K562 (cell line): Measurements from ENCODE around the gene SLC4A5. TPM values are rescaled to one million over a fixed set of nuclear protein-coding genes. Genes with fewer than 3 reads are reported as not detected.

Source experiments
- JUND ChIP-seq, 2 experiments: IDR thresholded peaks; 2 replicates in 1 of 2; 3 replicates in 1 of 2; pipeline ENCODE4 v1.6.1; 2011; ENCODE audit warnings: borderline replicate concordance in 2 of 2, low read depth in 2 of 2, low read length in 2 of 2, improper control_type of control experiment in 1 of 2, missing biosample characterization in 1 of 2, missing genetic modification characterization in 1 of 2, missing genetic modification reagents in 1 of 2
- MCM2 ChIP-seq: fragments of 450-650 bp; IDR thresholded peaks from 2 replicates; pipeline ENCODE4 v1.6.1; 2017; ENCODE audit warnings: low read depth, mild to moderate bottlenecking
- NONO ChIP-seq, 2 experiments: fragments of 200-400 bp in 1 of 2; fragments of 450-650 bp in 1 of 2; formaldehyde crosslinking in 1 of 2; IDR thresholded peaks; 2 replicates each; pipeline ENCODE4 v1.6.1; 2017; ENCODE audit warnings: low read depth in 2 of 2, mild to moderate bottlenecking in 2 of 2, moderate library complexity in 2 of 2, low read length in 1 of 2
- SIRT6 ChIP-seq: IDR thresholded peaks from one replicate; pipeline ENCODE4 v1.6.1; 2012; ENCODE audit warnings: low read depth, mild to moderate bottlenecking, control low read depth, inconsistent platforms, low read length, moderate library complexity
- ZFX ChIP-seq: sonication (generic); formaldehyde crosslinking; IDR thresholded peaks from 2 replicates; pipeline ENCODE4 v1.8.0; 2022; ENCODE audit warnings: mild to moderate bottlenecking, missing genetic modification reagents, moderate library complexity
- polyA plus RNA-seq, 8 experiments: library from polyadenylated mRNA; depleted of rRNA in 4 of 8; stranded (reverse) in 5 of 8; unstranded in 3 of 8; fragments of >200 nt; fragmentation: Nextera tagmentation in 2 of 8; fragmentation: Illumina TruSeq in 1 of 8; extraction: Ambion mirVana in 2 of 8; extraction: Trizol in 1 of 8; gene quantifications; 2 replicates each; pipeline versions ENCODE4 v1.2.1 to v1.2.3, GENCODE V29; 2011 to 2014; ENCODE audit warnings: inconsistent platforms in 1 of 8, missing spikeins in 1 of 8
- total RNA-seq, 7 experiments: library from RNA; depleted of rRNA in 6 of 7; stranded (reverse); fragments of >200 nt in 6 of 7; fragmentation: Illumina TruSeq in 2 of 7; extraction: Trizol in 2 of 7; gene quantifications; 2 replicates each; pipeline versions ENCODE4 v1.2.1 to v1.2.3, GENCODE V29; 2011 to 2021; ENCODE audit warnings: low replicate concordance in 1 of 7
- TF ChIP-seq, protein P1 (sequence below): fragments of 450-650 bp; IDR thresholded peaks from 2 replicates; pipeline ENCODE4 v1.6.1; 2016; ENCODE audit warnings: low read depth

SLC4A5 gene
- total and polyA plus RNA-seq, 9 of the 15 experiments (the other 6 are each of a cell fraction or from before 2014, with no cell fraction given) = 0.03 to 0.77 (median 0.14) TPM; not detected in 1

DNA sequence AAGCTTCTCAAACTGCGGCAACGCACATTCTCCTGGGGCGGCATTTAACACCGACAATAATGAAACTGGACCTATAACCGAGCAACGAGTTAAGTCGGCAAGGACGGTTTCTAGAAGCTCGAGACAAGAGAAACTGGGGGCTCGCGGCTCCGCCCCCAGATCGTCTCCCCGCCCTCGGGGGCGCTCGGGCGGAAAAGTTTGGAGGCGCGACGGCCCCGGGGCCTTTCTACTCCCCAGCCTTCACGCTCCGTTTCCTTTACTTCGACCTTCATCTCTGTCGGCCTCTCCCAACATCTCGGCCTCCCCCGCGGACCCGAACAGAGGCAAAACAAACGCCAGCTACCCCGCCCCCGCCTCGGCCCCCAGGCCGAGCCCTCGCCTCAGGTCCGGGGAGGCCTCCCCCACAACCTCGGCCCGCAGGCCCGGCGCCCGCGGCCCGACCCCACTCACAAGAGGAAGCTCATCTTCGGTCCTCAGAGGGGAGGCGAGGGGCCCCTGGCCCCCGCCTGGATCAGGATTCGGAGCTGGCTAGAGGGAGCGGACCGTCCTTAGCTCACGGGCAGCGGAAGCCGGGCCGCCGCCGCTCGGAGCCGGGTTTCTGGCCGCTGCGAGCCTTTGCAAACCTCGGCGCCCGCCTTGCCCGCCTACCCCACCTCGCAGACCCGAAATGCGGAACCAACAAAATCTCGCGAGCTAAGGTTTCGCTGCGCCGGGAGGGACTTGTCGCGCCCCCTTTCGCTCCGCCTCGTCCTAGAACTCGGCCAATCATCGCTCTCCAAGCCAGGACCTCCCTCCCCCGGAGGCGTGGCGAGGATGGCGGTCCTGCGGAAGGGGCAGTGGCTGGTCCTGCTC, 164.8 kb downstream of the SLC4A5 start, which contains the start of gene MOB1A (continued):
- TF ChIP-seq, protein P1, sequence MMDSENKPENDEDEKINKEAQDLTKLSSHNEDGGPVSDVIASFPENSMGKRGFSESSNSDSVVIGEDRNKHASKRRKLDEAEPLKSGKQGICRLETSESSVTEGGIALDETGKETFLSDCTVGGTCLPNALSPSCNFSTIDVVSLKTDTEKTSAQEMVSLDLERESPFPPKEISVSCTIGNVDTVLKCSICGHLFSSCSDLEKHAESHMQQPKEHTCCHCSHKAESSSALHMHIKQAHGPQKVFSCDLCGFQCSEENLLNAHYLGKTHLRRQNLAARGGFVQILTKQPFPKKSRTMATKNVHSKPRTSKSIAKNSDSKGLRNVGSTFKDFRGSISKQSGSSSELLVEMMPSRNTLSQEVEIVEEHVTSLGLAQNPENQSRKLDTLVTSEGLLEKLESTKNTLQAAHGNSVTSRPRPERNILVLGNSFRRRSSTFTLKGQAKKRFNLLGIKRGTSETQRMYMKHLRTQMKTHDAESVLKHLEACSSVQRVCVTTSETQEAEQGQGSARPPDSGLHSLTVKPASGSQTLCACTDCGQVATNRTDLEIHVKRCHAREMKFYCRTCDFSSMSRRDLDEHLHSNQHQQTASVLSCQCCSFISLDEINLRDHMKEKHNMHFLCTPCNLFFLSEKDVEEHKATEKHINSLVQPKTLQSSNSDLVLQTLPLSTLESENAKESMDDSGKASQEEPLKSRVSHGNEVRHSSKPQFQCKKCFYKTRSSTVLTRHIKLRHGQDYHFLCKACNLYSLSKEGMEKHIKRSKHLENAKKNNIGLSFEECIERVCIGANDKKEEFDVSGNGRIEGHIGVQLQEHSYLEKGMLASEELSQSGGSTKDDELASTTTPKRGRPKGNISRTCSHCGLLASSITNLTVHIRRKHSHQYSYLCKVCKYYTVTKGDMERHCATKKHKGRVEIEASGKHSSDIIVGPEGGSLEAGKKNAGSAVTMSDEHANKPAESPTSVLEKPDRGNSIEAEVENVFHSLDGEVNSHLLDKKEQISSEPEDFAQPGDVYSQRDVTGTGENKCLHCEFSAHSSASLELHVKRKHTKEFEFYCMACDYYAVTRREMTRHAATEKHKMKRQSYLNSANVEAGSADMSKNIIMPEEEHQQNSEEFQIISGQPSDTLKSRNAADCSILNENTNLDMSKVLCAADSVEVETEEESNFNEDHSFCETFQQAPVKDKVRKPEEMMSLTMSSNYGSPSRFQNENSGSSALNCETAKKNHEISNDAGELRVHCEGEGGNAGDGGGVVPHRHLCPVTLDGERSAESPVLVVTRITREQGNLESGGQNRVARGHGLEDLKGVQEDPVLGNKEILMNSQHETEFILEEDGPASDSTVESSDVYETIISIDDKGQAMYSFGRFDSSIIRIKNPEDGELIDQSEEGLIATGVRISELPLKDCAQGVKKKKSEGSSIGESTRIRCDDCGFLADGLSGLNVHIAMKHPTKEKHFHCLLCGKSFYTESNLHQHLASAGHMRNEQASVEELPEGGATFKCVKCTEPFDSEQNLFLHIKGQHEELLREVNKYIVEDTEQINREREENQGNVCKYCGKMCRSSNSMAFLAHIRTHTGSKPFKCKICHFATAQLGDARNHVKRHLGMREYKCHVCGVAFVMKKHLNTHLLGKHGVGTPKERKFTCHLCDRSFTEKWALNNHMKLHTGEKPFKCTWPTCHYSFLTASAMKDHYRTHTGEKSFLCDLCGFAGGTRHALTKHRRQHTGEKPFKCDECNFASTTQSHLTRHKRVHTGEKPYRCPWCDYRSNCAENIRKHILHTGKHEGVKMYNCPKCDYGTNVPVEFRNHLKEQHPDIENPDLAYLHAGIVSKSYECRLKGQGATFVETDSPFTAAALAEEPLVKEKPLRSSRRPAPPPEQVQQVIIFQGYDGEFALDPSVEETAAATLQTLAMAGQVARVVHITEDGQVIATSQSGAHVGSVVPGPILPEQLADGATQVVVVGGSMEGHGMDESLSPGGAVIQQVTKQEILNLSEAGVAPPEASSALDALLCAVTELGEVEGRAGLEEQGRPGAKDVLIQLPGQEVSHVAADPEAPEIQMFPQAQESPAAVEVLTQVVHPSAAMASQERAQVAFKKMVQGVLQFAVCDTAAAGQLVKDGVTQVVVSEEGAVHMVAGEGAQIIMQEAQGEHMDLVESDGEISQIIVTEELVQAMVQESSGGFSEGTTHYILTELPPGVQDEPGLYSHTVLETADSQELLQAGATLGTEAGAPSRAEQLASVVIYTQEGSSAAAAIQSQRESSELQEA = no peak
- TF ChIP-seq JUND (IDR thresholded peaks at IDR 0.05; ENCODE audit: borderline replicate concordance, low read depth, low read length) (0 out of 2 replicates have a peak, but pooled peaks have one; percentile 15), JUND (tag; IDR thresholded peaks at IDR 0.05; ENCODE audit: borderline replicate concordance, low read depth, low read length) (no peak), NONO (IDR thresholded peaks at IDR 0.05; ENCODE audit: low read depth in 2 of 2, low read length in 1 of 2) (peak in 1 of 2 experiments; percentile 7; a peak in 1 of 4 replicates), SIRT6 (no peak), ZFX (CRISPR knock-in tag) (peak; percentile 96), MCM2 (no peak)
- TF ChIP-seq, all 486 proteins: peak for 100
